NCI-H187 treated with DMSO at 0.1 percent for 48 hours (cell line): ENCODE measurements around the gene ARPC2.

Source experiments
- DNase-seq: peaks from one replicate; lab custom pipeline; 2025; lab: John Stamatoyannopoulos, UW

The ARPC2 gene

GRCh38 chr2:218255446-218255845 lies 38.5 kb downstream of the ARPC2 start:
- no peak for DNase-seq

GRCh38 chr2:218256612-218257350 lies 39.8 kb downstream of the ARPC2 start:
- no peak for DNase-seq

- DNase-seq, result no peak
Observed at GRCh38 chr2:218257390-218257981, 40.5 kb downstream of the ARPC2 start.

- peak; percentile 2 for DNase-seq
Observed at GRCh38 chr2:218259099-218259961, 42.3 kb downstream of the ARPC2 start.

GRCh38 chr2:218260166-218260565 lies 43.2 kb downstream of the ARPC2 start:
- no peak for DNase-seq

GRCh38 chr2:218260742-218261422 lies 43.9 kb downstream of the ARPC2 start, which contains the start of gene GPBAR1:
TSS of gene GPBAR1 (plus strand) at chr2:218261015. CDS start at chr2:218262725, 1,710 bp downstream.
- no peak for DNase-seq

- DNase-seq, result no peak
Observed at GRCh38 chr2:218261423-218262236, 44.6 kb downstream of the ARPC2 start.

GRCh38 chr2:218262237-218262600 lies 45.2 kb downstream of the ARPC2 start:
- DNase-seq, result no peak

- DNase-seq, result no peak
Observed at GRCh38 chr2:218262631-218263586, 45.9 kb downstream of the ARPC2 start.

- DNase-seq, result no peak
Observed at GRCh38 chr2:218263817-218264641, 47.0 kb downstream of the ARPC2 start.

- no peak for DNase-seq
Observed at GRCh38 chr2:218264773-218265561, 48.0 kb downstream of the ARPC2 start.

GRCh38 chr2:218265626-218266025 lies 48.6 kb downstream of the ARPC2 start:
- no peak for DNase-seq

- DNase-seq, result no peak
Observed at GRCh38 chr2:218266316-218266979, 49.5 kb downstream of the ARPC2 start.

GRCh38 chr2:218267259-218267658 lies 50.3 kb downstream of the ARPC2 start:
- no peak for DNase-seq

- DNase-seq, result peak; percentile 82
Observed at GRCh38 chr2:218269900-218270720, 53.1 kb downstream of the ARPC2 start, which contains the start of the genes AAMP and PNKD. TSS of gene AAMP (minus strand) at chr2:218270137. CDS start at chr2:218270086, 51 bp downstream. TSS of gene PNKD (plus strand) at chr2:218270519. CDS start at chr2:218270536, 17 bp downstream.

- DNase-seq, result no peak
Observed at GRCh38 chr2:218270721-218271486, 53.9 kb downstream of the ARPC2 start.
